GM23338 (cell line): Measurements from ENCODE around the gene ZNF236. TPM values are rescaled to one million over a fixed set of nuclear protein-coding genes. Genes with fewer than 3 reads are reported as not detected.

Source experiments
- ATAC-seq: fragments of 200-7000 bp; cut with Tn5 transposase; 3 replicates; pipeline ENCODE4 v1.9.1; 2020
- DNase-seq: peaks from one replicate; pipeline ENCODE4 v3.0.0-alpha.2; 2015; ENCODE audit warnings: low spot score
- H2AFZ ChIP-seq: fragments of 200-600 bp; sonication (generic); 2 replicates; pipeline ENCODE4 v1.8.0; 2016; ENCODE audit warnings: antibody characterized with exemption, mild to moderate bottlenecking, moderate library complexity
- H3F3A ChIP-seq: fragments of 200-600 bp; sonication (generic); replicated peaks from 2 replicates; pipeline ENCODE4 v1.8.0; 2017; ENCODE audit warnings: antibody characterized with exemption, mixed run types, low read depth
- H3K27ac ChIP-seq: fragments of 200-600 bp; sonication (generic); 2 replicates; pipeline ENCODE4 v1.6.1; 2016; ENCODE audit warnings: low read depth
- H3K27me3 ChIP-seq: fragments of 200-600 bp; sonication (generic); 2 replicates; pipeline ENCODE4 v1.8.0; 2016; ENCODE audit warnings: mild to moderate bottlenecking, mixed run types, moderate library complexity; ENCODE audit not compliant: insufficient read depth
- H3K36me3 ChIP-seq: fragments of 200-600 bp; sonication (generic); 2 replicates; pipeline ENCODE4 v1.8.0; 2016; ENCODE audit warnings: mild to moderate bottlenecking; ENCODE audit not compliant: insufficient read depth
- H3K4me1 ChIP-seq: fragments of 200-600 bp; sonication (generic); 2 replicates; pipeline ENCODE4 v1.8.0; 2016; ENCODE audit warnings: mild to moderate bottlenecking, moderate library complexity; ENCODE audit not compliant: insufficient read depth
- H3K4me2 ChIP-seq: fragments of 200-600 bp; sonication (generic); 2 replicates; pipeline ENCODE4 v1.7.1; 2017; ENCODE audit warnings: mixed run types
- H3K4me3 ChIP-seq: fragments of 200-600 bp; sonication (generic); 2 replicates; pipeline ENCODE4 v1.6.1; 2016; ENCODE audit warnings: mixed run types
- H3K79me2 ChIP-seq: fragments of 200-600 bp; sonication (generic); replicated peaks from 2 replicates; pipeline ENCODE4 v1.8.0; 2017; ENCODE audit warnings: mild to moderate bottlenecking; ENCODE audit not compliant: insufficient read depth
- H3K9me2 ChIP-seq: fragments of 200-600 bp; sonication (generic); 2 replicates; pipeline ENCODE4 v1.8.0; 2017; ENCODE audit not compliant: insufficient read depth
- H4K20me1 ChIP-seq: fragments of 200-600 bp; sonication (generic); replicated peaks from 2 replicates; pipeline ENCODE4 v1.8.0; 2017; ENCODE audit warnings: mild to moderate bottlenecking; ENCODE audit not compliant: insufficient read depth
- H3K27ac Mint-ChIP-seq: 2 replicates; pipeline ENCODE4 v1.8.0; 2020; ENCODE audit warnings: inconsistent platforms, mild to moderate bottlenecking, moderate library complexity, mixed read lengths
- H3K27me3 Mint-ChIP-seq: 3 replicates; pipeline ENCODE4 v1.8.0; 2022; ENCODE audit warnings: low read depth, mild to moderate bottlenecking, moderate library complexity, mixed read lengths, inconsistent platforms; ENCODE audit not compliant: insufficient read depth, poor library complexity
- H3K36me3 Mint-ChIP-seq: 3 replicates; pipeline ENCODE4 v1.8.0; 2021; ENCODE audit warnings: low read depth, mild to moderate bottlenecking, inconsistent platforms, moderate library complexity, mixed read lengths
- H3K4me1 Mint-ChIP-seq: 3 replicates; pipeline ENCODE4 v1.8.0; 2020; ENCODE audit warnings: mild to moderate bottlenecking, inconsistent platforms, mixed read lengths
- H3K4me3 Mint-ChIP-seq: 3 replicates; pipeline ENCODE4 v1.8.0; 2021; ENCODE audit warnings: moderate library complexity, mild to moderate bottlenecking, inconsistent platforms, mixed read lengths
- H3K9me3 Mint-ChIP-seq: 3 replicates; pipeline ENCODE4 v1.8.0; 2020; ENCODE audit warnings: moderate library complexity, mild to moderate bottlenecking, inconsistent platforms, mixed read lengths
- CTCF ChIP-seq, 2 experiments: fragments of 200-600 bp in 1 of 2; sonication (generic) in 1 of 2; conservative IDR thresholded peaks; 2 replicates each; pipeline versions ENCODE4 v1.5.1 to v1.6.1; 2016 to 2017; ENCODE audit warnings: antibody characterized with exemption in 2 of 2, low read depth in 2 of 2, mild to moderate bottlenecking in 2 of 2, moderate library complexity in 1 of 2
- EZH2 ChIP-seq: fragments of 200-600 bp; sonication (generic); IDR thresholded peaks from one replicate; pipeline ENCODE4 v1.8.0; 2017; ENCODE audit warnings: antibody characterized with exemption, mild to moderate bottlenecking, low read depth; ENCODE audit not compliant: unreplicated experiment
- EZH2phosphoT487 ChIP-seq: fragments of 200-600 bp; sonication (generic); IDR thresholded peaks from one replicate; pipeline ENCODE4 v1.8.1; 2018; ENCODE audit warnings: antibody characterized with exemption; ENCODE audit not compliant: unreplicated experiment
- JUNB ChIP-seq: IDR thresholded peaks from one replicate; pipeline ENCODE4 v1.6.1; 2016; ENCODE audit warnings: antibody characterized with exemption; ENCODE audit not compliant: unreplicated experiment
- POLR2AphosphoS5 ChIP-seq: IDR thresholded peaks from 2 replicates; pipeline ENCODE4 v1.6.1; 2016; ENCODE audit warnings: antibody characterized with exemption, low read depth
- ZNF114 ChIP-seq: fragments of 250-450 bp; sonication (Bioruptor Pico); IDR thresholded peaks from 2 replicates; pipeline ENCODE4 v1.5.0; 2020; ENCODE audit warnings: mild to moderate bottlenecking, moderate library complexity
- ZNF331 ChIP-seq: fragments of 250-450 bp; sonication (Bioruptor Pico); IDR thresholded peaks from 2 replicates; pipeline ENCODE4 v1.5.0; 2020; ENCODE audit warnings: low read depth, mild to moderate bottlenecking, moderate library complexity
- polyA plus RNA-seq: library from polyadenylated mRNA; unstranded; fragments of >200 nt; fragmentation: Nextera tagmentation; extraction: Ambion mirVana; gene quantifications from 2 replicates; pipeline ENCODE4 v1.2.1, GENCODE V29; 2016
- total RNA-seq: library from RNA; depleted of rRNA; stranded (reverse); fragments of >200 nt; shearing (Covaris generic); gene quantifications from 2 replicates; pipeline ENCODE4 v1.2.3, GENCODE V29; 2014

ZNF236 gene
- total and polyA plus RNA-seq, 2 experiments from 2014 or later: 8.9 to 16.3 TPM

DNA sequence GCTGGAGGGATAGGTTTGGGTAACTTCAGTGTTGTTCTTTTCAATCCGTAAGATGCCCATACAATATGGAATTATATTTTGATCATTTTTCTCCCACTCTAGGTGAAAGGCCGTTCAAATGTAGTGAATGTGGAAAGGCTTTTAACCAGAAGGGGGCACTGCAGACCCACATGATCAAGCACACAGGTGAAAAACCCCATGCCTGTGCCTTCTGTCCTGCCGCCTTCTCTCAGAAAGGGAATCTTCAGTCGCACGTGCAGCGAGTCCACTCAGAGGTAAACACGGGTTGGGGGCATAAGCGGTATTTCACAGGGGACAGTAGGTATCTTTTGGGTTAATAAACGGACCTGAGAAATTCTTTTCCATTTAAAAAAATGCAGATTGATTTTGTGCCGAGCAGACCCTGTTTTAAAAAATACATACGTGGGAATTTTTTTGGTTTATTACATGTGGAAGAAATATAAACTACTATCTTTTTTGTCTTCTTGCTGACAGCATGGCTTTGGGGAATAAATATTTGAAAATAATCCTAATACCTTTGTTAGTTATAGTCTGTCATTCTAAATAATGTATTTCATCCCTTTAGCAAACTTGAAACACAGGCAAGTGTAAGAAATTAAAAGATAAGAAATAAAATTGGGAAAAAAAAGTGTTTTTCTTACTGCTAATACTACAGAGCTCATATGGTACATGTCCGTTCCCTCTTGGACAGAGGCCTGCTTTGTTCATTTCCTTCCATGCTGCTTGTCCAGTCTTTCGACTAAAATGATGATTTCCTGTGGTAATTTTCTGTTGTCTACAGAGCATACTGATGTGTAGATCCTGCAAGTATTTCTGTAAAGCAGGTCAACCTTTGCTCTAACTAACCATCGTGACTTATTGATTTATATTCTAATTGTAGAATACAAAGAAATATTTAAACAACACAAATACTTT, 53.3 kb downstream of the ZNF236 start:
- H3K4me2 ChIP-seq: no peak overlapping the region
- H3F3A ChIP-seq: no peaks in the 10 kb centered on the region
- H3K9me3 Mint-ChIP-seq: no peaks in the 10 kb centered on the region; the same call in 2 of the 3 replicates
- peaks cover 4% of the 10 kb centered on the region for H3K27me3 Mint-ChIP-seq
- H2AFZ ChIP-seq: no peak overlapping the region
- H3K36me3 Mint-ChIP-seq: peaks cover 9% of the 10 kb centered on the region
- H3K4me1 ChIP-seq: no peaks in the 10 kb centered on the region
- no peaks in the 10 kb centered on the region for H3K79me2 ChIP-seq
- H4K20me1 ChIP-seq: no peaks in the 10 kb centered on the region
- no peaks in the 10 kb centered on the region for H3K9me2 ChIP-seq
- H3K4me3 ChIP-seq: no peak overlapping the region
- H3K36me3 ChIP-seq: 0 out of 2 replicates have a peak, but pooled peaks cover under 1% of the 10 kb centered on the region
- peak; percentile 86 for DNase-seq
- no peak overlapping the region for H3K4me3 Mint-ChIP-seq
- no peak overlapping the region for H3K27ac ChIP-seq
- TF ChIP-seq ZNF114 (CRISPR knock-in tag): no peak
- TF ChIP-seq CTCF (conservative IDR thresholded peaks at IDR 0.05; ENCODE audit: low read depth in 2 of 2): peak; percentile 82 to 95
- peaks cover 8% of the 10 kb centered on the region for H3K4me1 Mint-ChIP-seq
- H3K27me3 ChIP-seq: no peaks in the 10 kb centered on the region
- peak overlapping the region; percentile 49 for H3K27ac Mint-ChIP-seq
- peak; percentile 88 for ATAC-seq

GRCh38 chr18:76878426-76878825, 56.1 kb downstream of the ZNF236 start:
- ATAC-seq (no peak), DNase-seq (no peak)
- H4K20me1 ChIP-seq: no peaks in the 10 kb centered on the region
- no peaks in the 10 kb centered on the region for H3K27me3 ChIP-seq
- H3K79me2 ChIP-seq: no peaks in the 10 kb centered on the region
- no peaks in the 10 kb centered on the region for H3K4me1 ChIP-seq
- H3K36me3 Mint-ChIP-seq: peaks cover 21% of the 10 kb centered on the region
- H3K4me2 ChIP-seq: no peak overlapping the region
- peaks cover 7% of the 10 kb centered on the region for H3K27me3 Mint-ChIP-seq
- H3K27ac Mint-ChIP-seq: no peak overlapping the region
- no peak for TF ChIP-seq ZNF331 (CRISPR knock-in tag)
- TF ChIP-seq POLR2AphosphoS5: no peak
- TF ChIP-seq EZH2: no peak
- H3F3A ChIP-seq: no peaks in the 10 kb centered on the region
- no peak overlapping the region for H2AFZ ChIP-seq
- peaks cover 8% of the 10 kb centered on the region for H3K4me1 Mint-ChIP-seq
- H3K9me2 ChIP-seq: no peaks in the 10 kb centered on the region
- no peaks in the 10 kb centered on the region; the same call in 2 of the 3 replicates for H3K9me3 Mint-ChIP-seq
- H3K4me3 ChIP-seq: no peak overlapping the region
- peaks cover 5% of the 10 kb centered on the region; the same call in 1 of the 2 replicates for H3K36me3 ChIP-seq
- no peak overlapping the region for H3K27ac ChIP-seq
- no peak overlapping the region for H3K4me3 Mint-ChIP-seq

DNA sequence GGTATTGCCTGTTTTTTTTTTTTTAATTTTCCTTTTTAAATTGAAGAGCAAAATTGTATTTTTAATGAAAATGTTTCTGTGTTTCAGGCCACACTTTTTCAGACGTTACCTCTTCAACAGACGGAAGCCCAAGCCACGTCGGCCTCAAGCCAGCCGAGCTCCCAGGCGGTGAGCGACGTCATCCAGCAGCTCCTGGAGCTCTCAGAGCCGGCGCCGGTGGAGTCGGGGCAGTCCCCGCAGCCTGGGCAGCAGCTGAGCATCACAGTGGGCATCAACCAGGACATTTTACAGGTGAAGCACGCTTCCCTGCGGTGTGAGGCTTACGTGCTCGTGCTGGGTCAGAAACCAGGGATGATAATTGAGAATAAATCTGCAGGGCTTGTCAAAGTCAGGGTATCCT, 57.7 kb downstream of the ZNF236 start:
- Mint-ChIP-seq H3K4me3 (no peak overlapping the region), H3K27me3 (peaks cover 3% of the 10 kb centered on the region), H3K4me1 (peaks cover under 1% of the 10 kb centered on the region; the same call in 1 of the 3 replicates), H3K36me3 (peaks cover 21% of the 10 kb centered on the region), H3K9me3 (no peaks in the 10 kb centered on the region), H3K27ac (no peak overlapping the region)
- no peak overlapping the region for H2AFZ ChIP-seq
- no peaks in the 10 kb centered on the region for H3K27me3 ChIP-seq
- H3K27ac ChIP-seq: no peak overlapping the region
- no peak overlapping the region for H3K4me2 ChIP-seq
- ATAC-seq: no peak
- H3K79me2 ChIP-seq: no peaks in the 10 kb centered on the region
- no peaks in the 10 kb centered on the region for H4K20me1 ChIP-seq
- TF ChIP-seq EZH2phosphoT487 (no peak), JUNB (no peak), EZH2 (no peak)
- H3F3A ChIP-seq: no peaks in the 10 kb centered on the region
- H3K9me2 ChIP-seq: no peaks in the 10 kb centered on the region
- H3K4me3 ChIP-seq: no peak overlapping the region
- no peak for DNase-seq
- H3K4me1 ChIP-seq: no peaks in the 10 kb centered on the region
- peaks cover 5% of the 10 kb centered on the region; the same call in 1 of the 2 replicates for H3K36me3 ChIP-seq
